ENCODE measurements around the gene FBXL19. TPM values are rescaled to one million over a fixed set of nuclear protein-coding genes. Genes with fewer than 3 reads are reported as not detected.
A peak's percentile ranks its signal among the peaks of the same experiment; 100 is the strongest.

The FBXL19 gene
- total and polyA plus RNA-seq, 9 of the 15 experiments (the other 6 are each of a cell fraction or from before 2014, with no cell fraction given), result 0.13 to 48.0 (median 13.5) TPM; not detected in 1

GRCh38 chr16:30896889-30897733, 26.3 kb upstream of the FBXL19 start (continued):
- TF ChIP-seq MNT (conservative IDR thresholded peaks at IDR 0.05) (peak in 1 of 2 experiments; percentile 54; a peak in 2 of 4 replicates), FOXK2 (conservative IDR thresholded peaks at IDR 0.05 in 1 of 2, IDR thresholded peaks at IDR 0.05 in 1 of 2; ENCODE audit: low read depth in 2 of 2) (peak; percentile 74 to 86; a peak in 3 of 4 replicates), NFXL1 (CRISPR knock-in tag; IDR thresholded peaks at IDR 0.05) (no peak), ZNF23 (CRISPR knock-in tag; IDR thresholded peaks at IDR 0.05) (no peak), SMAD3 (CRISPR knock-in tag; conservative IDR thresholded peaks at IDR 0.05) (no peak), NR2F6 (CRISPR knock-in tag; IDR thresholded peaks at IDR 0.05) (no peak), CREM (IDR thresholded peaks at IDR 0.05; ENCODE audit: low read depth) (peak; percentile 89), MYC (IDR thresholded peaks at IDR 0.05; ENCODE audit: low read depth, low read length) (peak; percentile 37; the same call in 1 of the 2 replicates), MYC (CRISPR knock-in tag; IDR thresholded peaks at IDR 0.05; ENCODE audit: borderline replicate concordance, low read depth) (no peak), PPARD (CRISPR knock-in tag; IDR thresholded peaks at IDR 0.05) (no peak), POU5F1 (IDR thresholded peaks at IDR 0.05; ENCODE audit: borderline replicate concordance, low read depth, low read length, partially characterized antibody) (peak; percentile 38), SP1 (CRISPR knock-in tag; IDR thresholded peaks at IDR 0.05) (peak; percentile 7; the same call in 1 of the 2 replicates), SNIP1 (IDR thresholded peaks at IDR 0.05; ENCODE audit: low read depth) (no peak), RBM17 (IDR thresholded peaks at IDR 0.05; ENCODE audit: borderline replicate concordance, low read depth, low read length) (no peak), PML (IDR thresholded peaks at IDR 0.05; ENCODE audit: low read length) (no peak; the same call in 1 of the 2 replicates), HMGN3 (IDR thresholded peaks at IDR 0.05; ENCODE audit: borderline replicate concordance, extremely low read depth, insufficient read length, low read depth, low read length) (no peak), FOXK1 (CRISPR knock-in tag; IDR thresholded peaks at IDR 0.05; ENCODE audit: borderline replicate concordance) (no peak), TAF7 (tag; IDR thresholded peaks at IDR 0.05) (peak; percentile 36; the same call in 1 of the 2 replicates), ELK3 (CRISPR knock-in tag; IDR thresholded peaks at IDR 0.05) (no peak), GABPB1 (CRISPR knock-in tag; IDR thresholded peaks at IDR 0.05) (peak; percentile 82), TAF9B (IDR thresholded peaks at IDR 0.05; ENCODE audit: partially characterized antibody) (peak; percentile 10), ILK (tag; IDR thresholded peaks at IDR 0.05; ENCODE audit: borderline replicate concordance, low read depth) (no peak)

Data from K562 (cell line).